Measurements from ENCODE around the gene FGFRL1. TPM values are rescaled to one million over a fixed set of nuclear protein-coding genes. Genes with fewer than 3 reads are reported as not detected.

The FGFRL1 gene
- total and polyA plus RNA-seq, 2 of the 13 experiments (the other 11 are each of a cell fraction or from before 2014, with no cell fraction given): 19.1 to 30.6 TPM

GRCh38 chr4:986879-987623 lies 24.4 kb upstream of the FGFRL1 start, which contains the start of gene IDUA (continued):
- TF ChIP-seq, protein P1, sequence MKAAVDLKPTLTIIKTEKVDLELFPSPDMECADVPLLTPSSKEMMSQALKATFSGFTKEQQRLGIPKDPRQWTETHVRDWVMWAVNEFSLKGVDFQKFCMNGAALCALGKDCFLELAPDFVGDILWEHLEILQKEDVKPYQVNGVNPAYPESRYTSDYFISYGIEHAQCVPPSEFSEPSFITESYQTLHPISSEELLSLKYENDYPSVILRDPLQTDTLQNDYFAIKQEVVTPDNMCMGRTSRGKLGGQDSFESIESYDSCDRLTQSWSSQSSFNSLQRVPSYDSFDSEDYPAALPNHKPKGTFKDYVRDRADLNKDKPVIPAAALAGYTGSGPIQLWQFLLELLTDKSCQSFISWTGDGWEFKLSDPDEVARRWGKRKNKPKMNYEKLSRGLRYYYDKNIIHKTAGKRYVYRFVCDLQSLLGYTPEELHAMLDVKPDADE (CRISPR knock-in tag; IDR thresholded peaks at IDR 0.05): no peak
- TF ChIP-seq, protein P2, sequence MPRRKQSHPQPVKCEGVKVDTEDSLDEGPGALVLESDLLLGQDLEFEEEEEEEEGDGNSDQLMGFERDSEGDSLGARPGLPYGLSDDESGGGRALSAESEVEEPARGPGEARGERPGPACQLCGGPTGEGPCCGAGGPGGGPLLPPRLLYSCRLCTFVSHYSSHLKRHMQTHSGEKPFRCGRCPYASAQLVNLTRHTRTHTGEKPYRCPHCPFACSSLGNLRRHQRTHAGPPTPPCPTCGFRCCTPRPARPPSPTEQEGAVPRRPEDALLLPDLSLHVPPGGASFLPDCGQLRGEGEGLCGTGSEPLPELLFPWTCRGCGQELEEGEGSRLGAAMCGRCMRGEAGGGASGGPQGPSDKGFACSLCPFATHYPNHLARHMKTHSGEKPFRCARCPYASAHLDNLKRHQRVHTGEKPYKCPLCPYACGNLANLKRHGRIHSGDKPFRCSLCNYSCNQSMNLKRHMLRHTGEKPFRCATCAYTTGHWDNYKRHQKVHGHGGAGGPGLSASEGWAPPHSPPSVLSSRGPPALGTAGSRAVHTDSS (CRISPR knock-in tag; conservative IDR thresholded peaks at IDR 0.05): no peak
- TF ChIP-seq ARNTL (CRISPR knock-in tag; IDR thresholded peaks at IDR 0.05): no peak
- 0 out of 2 replicates have a peak, but pooled peaks have one; percentile 62 for TF ChIP-seq REPIN1 (CRISPR knock-in tag; IDR thresholded peaks at IDR 0.05; ENCODE audit: borderline replicate concordance, low read depth)
- peak; percentile 42 for TF ChIP-seq RBM39 (IDR thresholded peaks at IDR 0.05; ENCODE audit: low read depth, low read length, poor library complexity, severe bottlenecking)
- peak; percentile 88; the same call in 1 of the 2 replicates for TF ChIP-seq CENPT (CRISPR knock-in tag; IDR thresholded peaks at IDR 0.05; ENCODE audit: low read depth)
- peak; percentile 66; the same call in 1 of the 2 replicates for TF ChIP-seq BRF2 (CRISPR knock-in tag; IDR thresholded peaks at IDR 0.05)
- peak; percentile 37; the same call in 1 of the 2 replicates for TF ChIP-seq ZNF430 (CRISPR knock-in tag; IDR thresholded peaks at IDR 0.05)
- peak; percentile 48; the same call in 1 of the 2 replicates for TF ChIP-seq NFKB2 (CRISPR knock-in tag; IDR thresholded peaks at IDR 0.05; ENCODE audit: borderline replicate concordance)
- peak; percentile 16; the same call in 1 of the 2 replicates for TF ChIP-seq PHF8 (CRISPR knock-in tag; IDR thresholded peaks at IDR 0.05)
- TF ChIP-seq POLR2AphosphoS5 (IDR thresholded peaks at IDR 0.05; ENCODE audit: low read depth, low read length): no peak; the same call in none of the 2 replicates
- TF ChIP-seq ZNF674 (CRISPR knock-in tag; IDR thresholded peaks at IDR 0.05; ENCODE audit: low read depth): 0 out of 2 replicates have a peak, but pooled peaks have one; percentile 30
- TF ChIP-seq, protein P3, sequence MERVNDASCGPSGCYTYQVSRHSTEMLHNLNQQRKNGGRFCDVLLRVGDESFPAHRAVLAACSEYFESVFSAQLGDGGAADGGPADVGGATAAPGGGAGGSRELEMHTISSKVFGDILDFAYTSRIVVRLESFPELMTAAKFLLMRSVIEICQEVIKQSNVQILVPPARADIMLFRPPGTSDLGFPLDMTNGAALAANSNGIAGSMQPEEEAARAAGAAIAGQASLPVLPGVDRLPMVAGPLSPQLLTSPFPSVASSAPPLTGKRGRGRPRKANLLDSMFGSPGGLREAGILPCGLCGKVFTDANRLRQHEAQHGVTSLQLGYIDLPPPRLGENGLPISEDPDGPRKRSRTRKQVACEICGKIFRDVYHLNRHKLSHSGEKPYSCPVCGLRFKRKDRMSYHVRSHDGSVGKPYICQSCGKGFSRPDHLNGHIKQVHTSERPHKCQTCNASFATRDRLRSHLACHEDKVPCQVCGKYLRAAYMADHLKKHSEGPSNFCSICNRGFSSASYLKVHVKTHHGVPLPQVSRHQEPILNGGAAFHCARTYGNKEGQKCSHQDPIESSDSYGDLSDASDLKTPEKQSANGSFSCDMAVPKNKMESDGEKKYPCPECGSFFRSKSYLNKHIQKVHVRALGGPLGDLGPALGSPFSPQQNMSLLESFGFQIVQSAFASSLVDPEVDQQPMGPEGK (CRISPR knock-in tag; IDR thresholded peaks at IDR 0.05): peak; percentile 61; the same call in 1 of the 2 replicates
- 0 out of 2 replicates have a peak, but pooled peaks have one; percentile 57 for TF ChIP-seq RELA (CRISPR knock-in tag; IDR thresholded peaks at IDR 0.05)
- TF ChIP-seq ZNF280D (CRISPR knock-in tag; IDR thresholded peaks at IDR 0.05): no peak
- TF ChIP-seq ZNF790 (CRISPR knock-in tag; IDR thresholded peaks at IDR 0.05; ENCODE audit: borderline replicate concordance): peak; percentile 51; the same call in 1 of the 2 replicates
- TF ChIP-seq ZZZ3 (CRISPR knock-in tag; IDR thresholded peaks at IDR 0.05; ENCODE audit: borderline replicate concordance): no peak
- no peak for TF ChIP-seq DDIT3 (CRISPR knock-in tag; IDR thresholded peaks at IDR 0.05)
- TF ChIP-seq RBFOX2 (IDR thresholded peaks at IDR 0.05; ENCODE audit: low read depth, low read length): peak; percentile 75

All from HepG2 (cell line).